Measurements from ENCODE around the gene ARHGAP40. TPM values are rescaled to one million over a fixed set of nuclear protein-coding genes. Genes with fewer than 3 reads are reported as not detected.

Gene ARHGAP40
- total RNA-seq, 2 donors from 2014 or later = not detected

GRCh38 chr20:38685271-38685670 is 83.7 kb downstream of the ARHGAP40 start:
- Histone ChIP-seq H3K4me3 (no peak overlapping the region), H3K27me3 (no peaks in the 10 kb centered on the region), H3K9ac (ENCODE audit: low read depth in 2 of 2, low read length in 2 of 2) (no peak overlapping the region), H3K4me1 (no peaks in the 10 kb centered on the region), H3K9me3 (no peaks in the 10 kb centered on the region), H3K36me3 (no peaks in the 10 kb centered on the region), H3K27ac (no peak overlapping the region)
- no peak for DNase-seq
- TF ChIP-seq CTCF (IDR thresholded peaks at IDR 0.05) = no peak
- intact Hi-C loops (cut with DNase I) = no loop called here

GRCh38 chr20:38685853-38686473 is 84.4 kb downstream of the ARHGAP40 start:
- peak; percentile 38 for DNase-seq
- intact Hi-C loops (cut with DNase I) = no loop called here
- Histone ChIP-seq H3K9me3 (no peaks in the 10 kb centered on the region), H3K9ac (ENCODE audit: low read depth in 2 of 2, low read length in 2 of 2) (no peak overlapping the region), H3K27ac (no peak overlapping the region), H3K4me3 (no peak overlapping the region), H3K27me3 (no peaks in the 10 kb centered on the region), H3K4me1 (no peaks in the 10 kb centered on the region), H3K36me3 (no peaks in the 10 kb centered on the region)
- no peak for TF ChIP-seq CTCF (IDR thresholded peaks at IDR 0.05)

- intact Hi-C loops (cut with DNase I) = no loop called here
- DNase-seq = peak; percentile 38
- H3K9ac ChIP-seq (ENCODE audit: low read depth in 2 of 2, low read length in 2 of 2) = no peak overlapping the region
- H3K36me3 ChIP-seq = no peaks in the 10 kb centered on the region
- H3K4me1 ChIP-seq = no peaks in the 10 kb centered on the region
- H3K27ac ChIP-seq = no peak overlapping the region
- no peaks in the 10 kb centered on the region for H3K27me3 ChIP-seq
- no peak for TF ChIP-seq CTCF (IDR thresholded peaks at IDR 0.05)
- H3K4me3 ChIP-seq = no peak overlapping the region
- H3K9me3 ChIP-seq = no peaks in the 10 kb centered on the region
Observed at GRCh38 chr20:38692436-38693411, 91.1 kb downstream of the ARHGAP40 start.

- no peak for DNase-seq
- Histone ChIP-seq H3K36me3 (no peaks in the 10 kb centered on the region), H3K27ac (no peak overlapping the region), H3K9ac (ENCODE audit: low read depth in 2 of 2, low read length in 2 of 2) (no peak overlapping the region), H3K4me1 (no peaks in the 10 kb centered on the region), H3K27me3 (no peaks in the 10 kb centered on the region), H3K9me3 (no peaks in the 10 kb centered on the region), H3K4me3 (no peak overlapping the region)
- intact Hi-C loops (cut with DNase I) = no loop called here
- TF ChIP-seq CTCF (IDR thresholded peaks at IDR 0.05) = no peak
Observed at GRCh38 chr20:38697306-38697705, 95.7 kb downstream of the ARHGAP40 start.

DNA sequence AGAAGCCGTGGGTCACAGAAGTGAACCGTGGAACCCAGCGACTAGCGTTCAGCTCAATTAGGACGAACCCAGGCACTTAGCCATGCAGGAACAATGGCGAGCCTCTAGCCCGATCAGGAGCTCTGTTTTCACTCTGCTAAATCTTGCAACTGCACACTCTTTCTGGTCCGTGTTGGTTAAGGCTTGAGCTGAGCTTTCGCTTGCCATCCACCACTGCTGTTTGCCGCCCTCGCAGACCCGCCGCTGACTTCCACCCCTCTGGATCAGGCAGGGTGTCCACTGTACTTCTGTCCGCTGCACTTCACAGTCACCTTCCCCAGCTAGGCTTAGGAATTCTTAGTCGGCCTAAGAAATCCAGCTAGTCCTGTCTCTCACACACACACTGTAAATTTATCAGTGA is 96.9 kb downstream of the ARHGAP40 start:
- no peaks in the 10 kb centered on the region for H3K4me1 ChIP-seq
- no peaks in the 10 kb centered on the region for H3K36me3 ChIP-seq
- no peak overlapping the region for H3K9ac ChIP-seq (ENCODE audit: low read depth in 2 of 2, low read length in 2 of 2)
- TF ChIP-seq CTCF (IDR thresholded peaks at IDR 0.05) = no peak
- DNase-seq = no peak
- intact Hi-C loops (cut with DNase I) = no loop called here
- H3K27ac ChIP-seq = no peak overlapping the region
- no peaks in the 10 kb centered on the region for H3K27me3 ChIP-seq
- H3K9me3 ChIP-seq = no peaks in the 10 kb centered on the region
- no peak overlapping the region for H3K4me3 ChIP-seq
